ENCODE measurements around the gene ADAMTS5.

DNA sequence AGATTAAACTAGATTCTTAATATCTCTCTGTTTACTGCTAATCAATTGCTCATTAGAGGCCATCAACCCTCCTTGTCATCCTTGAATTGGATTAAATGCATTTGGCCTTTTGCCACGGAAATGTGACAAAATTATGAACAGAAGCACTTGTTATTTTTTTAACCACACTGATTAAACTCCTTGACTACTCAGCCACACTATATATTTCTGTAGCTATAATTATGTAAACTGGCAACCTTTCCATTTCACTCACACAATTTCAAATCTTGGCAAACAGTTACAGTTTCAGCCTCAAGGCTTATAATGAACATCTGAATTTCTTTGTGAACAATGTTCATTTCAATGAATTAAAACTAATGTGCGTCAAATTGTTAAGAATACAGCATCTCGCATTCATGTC, 10.1 kb downstream of the ADAMTS5 start:
- TF ChIP-seq, protein P1, sequence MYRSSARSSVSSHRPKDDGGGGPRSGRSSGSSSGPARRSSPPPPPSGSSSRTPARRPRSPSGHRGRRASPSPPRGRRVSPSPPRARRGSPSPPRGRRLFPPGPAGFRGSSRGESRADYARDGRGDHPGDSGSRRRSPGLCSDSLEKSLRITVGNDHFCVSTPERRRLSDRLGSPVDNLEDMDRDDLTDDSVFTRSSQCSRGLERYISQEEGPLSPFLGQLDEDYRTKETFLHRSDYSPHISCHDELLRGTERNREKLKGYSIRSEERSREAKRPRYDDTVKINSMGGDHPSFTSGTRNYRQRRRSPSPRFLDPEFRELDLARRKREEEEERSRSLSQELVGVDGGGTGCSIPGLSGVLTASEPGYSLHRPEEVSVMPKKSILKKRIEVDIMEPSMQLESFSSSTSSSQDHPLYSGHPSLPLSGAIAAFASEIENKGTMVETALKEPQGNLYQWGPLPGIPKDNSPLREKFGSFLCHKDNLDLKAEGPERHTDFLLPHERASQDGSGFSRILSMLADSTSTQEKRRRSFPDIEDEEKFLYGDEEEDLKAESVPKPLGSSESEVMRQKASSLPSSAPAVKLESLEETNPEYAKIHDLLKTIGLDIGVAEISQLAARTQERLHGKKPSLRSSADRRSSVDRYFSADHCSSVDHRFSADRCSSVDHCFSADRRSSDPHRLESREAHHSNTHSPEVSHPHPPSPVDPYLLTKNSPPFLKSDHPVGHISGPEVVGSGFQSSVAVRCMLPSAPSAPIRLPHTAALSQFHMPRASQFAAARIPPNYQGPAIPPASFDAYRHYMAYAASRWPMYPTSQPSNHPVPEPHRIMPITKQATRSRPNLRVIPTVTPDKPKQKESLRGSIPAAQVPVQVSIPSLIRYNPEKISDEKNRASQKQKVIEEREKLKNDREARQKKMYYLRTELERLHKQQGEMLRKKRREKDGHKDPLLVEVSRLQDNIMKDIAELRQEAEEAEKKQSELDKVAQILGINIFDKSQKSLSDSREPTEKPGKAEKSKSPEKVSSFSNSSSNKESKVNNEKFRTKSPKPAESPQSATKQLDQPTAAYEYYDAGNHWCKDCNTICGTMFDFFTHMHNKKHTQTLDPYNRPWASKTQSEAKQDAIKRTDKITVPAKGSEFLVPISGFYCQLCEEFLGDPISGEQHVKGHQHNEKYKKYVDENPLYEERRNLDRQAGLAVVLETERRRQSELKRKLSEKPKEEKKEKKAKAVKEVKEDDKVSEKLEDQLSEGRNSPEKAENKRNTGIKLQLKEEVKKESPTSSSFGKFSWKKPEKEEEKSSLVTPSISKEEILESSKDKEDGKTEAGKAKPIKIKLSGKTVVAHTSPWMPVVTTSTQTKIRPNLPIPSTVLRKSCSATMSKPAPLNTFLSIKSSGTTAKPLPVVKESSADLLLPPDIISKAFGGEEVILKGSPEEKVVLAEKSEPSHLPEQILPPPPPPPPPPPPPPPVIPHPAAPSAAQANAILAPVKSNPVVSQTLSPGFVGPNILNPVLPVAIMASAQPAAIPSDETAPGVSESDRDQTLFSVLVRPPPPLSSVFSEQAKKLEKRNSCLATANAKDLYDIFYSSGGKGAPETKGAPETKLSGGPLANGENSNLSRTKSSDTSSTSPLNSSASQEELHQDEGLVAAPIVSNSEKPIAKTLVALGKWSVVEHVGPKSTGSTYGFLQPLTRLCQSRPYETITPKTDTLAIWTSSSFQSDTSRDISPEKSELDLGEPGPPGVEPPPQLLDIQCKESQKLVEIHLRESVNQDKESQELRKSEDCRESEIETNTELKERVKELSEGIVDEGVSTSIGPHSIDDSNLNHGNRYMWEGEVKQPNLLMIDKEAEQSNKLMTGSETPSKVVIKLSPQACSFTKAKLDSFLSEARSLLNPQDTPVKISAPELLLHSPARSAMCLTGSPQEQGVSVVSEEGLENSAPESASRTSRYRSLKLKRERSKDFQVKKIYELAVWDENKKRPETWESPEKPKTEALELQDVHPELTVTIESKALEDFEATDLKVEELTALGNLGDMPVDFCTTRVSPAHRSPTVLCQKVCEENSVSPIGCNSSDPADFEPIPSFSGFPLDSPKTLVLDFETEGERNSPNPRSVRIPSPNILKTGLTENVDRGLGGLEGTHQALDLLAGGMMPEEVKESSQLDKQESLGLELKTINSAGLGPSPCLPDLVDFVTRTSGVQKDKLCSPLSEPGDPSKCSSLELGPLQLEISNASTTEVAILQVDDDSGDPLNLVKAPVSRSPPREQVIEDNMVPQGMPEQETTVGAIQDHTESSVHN (IDR thresholded peaks at IDR 0.05; ENCODE audit: borderline replicate concordance in 1 of 2, low read depth in 1 of 2), result no peak
- TF ChIP-seq, protein P2, sequence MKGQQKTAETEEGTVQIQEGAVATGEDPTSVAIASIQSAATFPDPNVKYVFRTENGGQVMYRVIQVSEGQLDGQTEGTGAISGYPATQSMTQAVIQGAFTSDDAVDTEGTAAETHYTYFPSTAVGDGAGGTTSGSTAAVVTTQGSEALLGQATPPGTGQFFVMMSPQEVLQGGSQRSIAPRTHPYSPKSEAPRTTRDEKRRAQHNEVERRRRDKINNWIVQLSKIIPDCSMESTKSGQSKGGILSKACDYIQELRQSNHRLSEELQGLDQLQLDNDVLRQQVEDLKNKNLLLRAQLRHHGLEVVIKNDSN (CRISPR knock-in tag; IDR thresholded peaks at IDR 0.05), result no peak
- TF ChIP-seq CTCF (IDR thresholded peaks at IDR 0.05 in 2 of 3, conservative IDR thresholded peaks at IDR 0.05 in 1 of 3; ENCODE audit: insufficient read depth in 2 of 3, low read depth in 1 of 3, low read length in 3 of 3) (no peak), KDM5B (IDR thresholded peaks at IDR 0.05; ENCODE audit: insufficient replicate concordance, low read depth, low read length) (no peak), FOXJ3 (CRISPR knock-in tag; IDR thresholded peaks at IDR 0.05) (no peak), ZFX (CRISPR knock-in tag; IDR thresholded peaks at IDR 0.05) (no peak), ZNF785 (CRISPR knock-in tag; IDR thresholded peaks at IDR 0.05) (no peak), ARID2 (IDR thresholded peaks at IDR 0.05) (no peak), MYNN (IDR thresholded peaks at IDR 0.05) (no peak), MYNN (CRISPR knock-in tag; IDR thresholded peaks at IDR 0.05) (no peak), ZSCAN32 (CRISPR knock-in tag; IDR thresholded peaks at IDR 0.05) (no peak), RAD21 (CRISPR knock-in tag; conservative IDR thresholded peaks at IDR 0.05 in 1 of 2, IDR thresholded peaks at IDR 0.05 in 1 of 2) (no peak)

Data from K562 (cell line).